ENCODE results near the gene PUS7. TPM values are rescaled to one million over a fixed set of nuclear protein-coding genes. Genes with fewer than 3 reads are reported as not detected.

PUS7 gene, protein sequence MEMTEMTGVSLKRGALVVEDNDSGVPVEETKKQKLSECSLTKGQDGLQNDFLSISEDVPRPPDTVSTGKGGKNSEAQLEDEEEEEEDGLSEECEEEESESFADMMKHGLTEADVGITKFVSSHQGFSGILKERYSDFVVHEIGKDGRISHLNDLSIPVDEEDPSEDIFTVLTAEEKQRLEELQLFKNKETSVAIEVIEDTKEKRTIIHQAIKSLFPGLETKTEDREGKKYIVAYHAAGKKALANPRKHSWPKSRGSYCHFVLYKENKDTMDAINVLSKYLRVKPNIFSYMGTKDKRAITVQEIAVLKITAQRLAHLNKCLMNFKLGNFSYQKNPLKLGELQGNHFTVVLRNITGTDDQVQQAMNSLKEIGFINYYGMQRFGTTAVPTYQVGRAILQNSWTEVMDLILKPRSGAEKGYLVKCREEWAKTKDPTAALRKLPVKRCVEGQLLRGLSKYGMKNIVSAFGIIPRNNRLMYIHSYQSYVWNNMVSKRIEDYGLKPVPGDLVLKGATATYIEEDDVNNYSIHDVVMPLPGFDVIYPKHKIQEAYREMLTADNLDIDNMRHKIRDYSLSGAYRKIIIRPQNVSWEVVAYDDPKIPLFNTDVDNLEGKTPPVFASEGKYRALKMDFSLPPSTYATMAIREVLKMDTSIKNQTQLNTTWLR
- total RNA-seq: 17.1 and 26.7 TPM in 2 replicates

DNA sequence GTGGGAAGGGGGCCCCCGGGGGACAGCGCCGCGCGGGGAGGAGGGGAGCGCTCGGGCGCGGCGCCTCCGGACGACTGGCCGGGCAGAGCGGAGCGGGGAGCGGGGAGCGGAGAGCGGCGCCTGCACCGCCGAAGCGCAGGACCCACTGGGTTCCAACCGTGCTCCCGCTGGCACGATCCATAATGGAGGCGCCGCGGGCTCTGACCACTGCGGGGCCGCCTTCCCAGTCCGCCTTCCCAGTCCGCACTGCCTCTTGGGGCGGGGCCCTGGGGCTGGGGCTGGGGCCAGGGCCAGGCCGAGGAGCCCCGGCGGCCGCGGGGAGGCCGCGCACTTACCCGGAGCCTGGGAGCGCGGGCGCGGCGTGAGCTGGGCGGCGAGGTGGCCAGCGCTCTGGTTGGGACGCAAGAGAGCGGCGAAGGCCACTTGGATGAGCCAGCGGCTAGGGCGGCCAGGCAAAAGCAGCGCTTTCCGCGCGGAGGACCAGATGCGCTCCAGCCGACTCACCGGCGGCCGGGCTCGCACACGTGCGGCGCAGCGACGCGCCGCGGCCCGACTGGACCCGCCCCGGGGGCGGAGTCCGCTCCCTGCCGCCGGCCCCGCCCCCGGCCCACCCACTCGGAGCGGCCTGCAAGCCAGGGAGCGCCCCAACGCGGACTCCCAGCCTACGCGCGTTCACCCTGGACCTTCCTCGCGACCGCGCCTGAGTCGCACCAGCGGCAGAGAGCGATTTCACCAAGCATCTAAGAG is at the start of gene PUS7:
PUS7 (minus strand) TSS at position 555 of the 747 bp plus-strand sequence. CDS start 13,759 bp downstream, outside the sequence.

GRCh38 chr7:105531792-105532671 is 10.0 kb upstream of the PUS7 start, which contains the start of gene RINT1:
TSS of gene RINT1 (plus strand) at chr7:105532201. CDS start at chr7:105532316, 115 bp downstream.

Other genes starting within 250 kb of the PUS7 start
- gene SRPK2, start 133.3 kb downstream of the PUS7 start, total RNA-seq: 30.1 and 48.9 TPM in 2 replicates
- gene RINT1, start 9.9 kb upstream of the PUS7 start, total RNA-seq: 12.0 and 12.5 TPM in 2 replicates
- gene EFCAB10, start 59.2 kb upstream of the PUS7 start, total RNA-seq: 0.38 and 2.0 TPM in 2 replicates